Measurements from ENCODE around the gene OLFML1. TPM values are rescaled to one million over a fixed set of nuclear protein-coding genes. Genes with fewer than 3 reads are reported as not detected.
"Not testable (repeated sequence)": the region's sequence is repeated elsewhere in the genome, so short reads cannot be mapped to it uniquely, and the experiment has no call there.

OLFML1 gene
- total RNA-seq, 1 donor from 2014 or later: 12.9 TPM

DNA sequence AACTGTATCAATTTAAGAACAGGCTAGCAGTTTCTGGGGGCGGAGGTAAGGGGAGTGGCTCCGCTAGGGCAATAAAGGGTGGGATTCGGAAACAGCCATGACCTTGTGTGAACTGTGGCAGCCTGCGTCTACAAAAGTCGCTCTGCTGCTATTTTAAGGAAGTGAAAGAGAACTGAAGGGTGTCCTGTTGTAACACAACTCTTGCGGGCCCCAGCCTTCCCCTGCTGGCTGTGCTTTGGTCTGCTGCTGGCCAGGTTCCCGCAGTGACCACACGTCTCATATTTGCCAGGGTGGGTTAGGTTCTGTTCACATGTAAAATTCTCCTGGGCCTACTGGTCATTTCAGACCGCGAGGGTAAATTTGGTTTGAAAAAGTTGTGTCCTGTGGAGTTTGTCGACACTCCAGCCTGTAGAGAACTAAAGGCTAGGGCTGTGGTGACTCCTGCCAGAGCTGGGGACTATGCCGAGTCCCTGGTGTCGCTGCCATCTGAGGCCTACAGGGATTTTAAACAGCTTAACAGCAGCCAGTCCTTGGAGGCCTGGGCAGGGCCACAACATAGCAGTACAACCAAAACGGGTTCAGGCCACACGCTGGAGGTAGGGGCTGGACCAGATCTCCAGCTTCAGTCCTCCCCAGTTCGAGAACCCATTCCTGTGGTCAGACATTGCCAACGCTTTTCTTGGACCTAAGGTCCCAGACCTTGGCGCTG is 27.4 kb downstream of the OLFML1 start:
- DNase-seq (ENCODE audit: low spot score): peak; percentile 66

- peak; percentile 84 for DNase-seq (ENCODE audit: low spot score)
Measured at GRCh38 chr11:7513234-7514098, 28.2 kb downstream of the OLFML1 start, which contains the start of gene PPFIBP2. TSS of gene PPFIBP2 (plus strand) at chr11:7513999. CDS start at chr11:7549476, 35,477 bp downstream.

- no peak for DNase-seq (ENCODE audit: low spot score)
Measured at GRCh38 chr11:7514099-7514591, 28.8 kb downstream of the OLFML1 start.

GRCh38 chr11:7515447-7515886 is 30.2 kb downstream of the OLFML1 start:
- DNase-seq (ENCODE audit: low spot score): no peak

DNA sequence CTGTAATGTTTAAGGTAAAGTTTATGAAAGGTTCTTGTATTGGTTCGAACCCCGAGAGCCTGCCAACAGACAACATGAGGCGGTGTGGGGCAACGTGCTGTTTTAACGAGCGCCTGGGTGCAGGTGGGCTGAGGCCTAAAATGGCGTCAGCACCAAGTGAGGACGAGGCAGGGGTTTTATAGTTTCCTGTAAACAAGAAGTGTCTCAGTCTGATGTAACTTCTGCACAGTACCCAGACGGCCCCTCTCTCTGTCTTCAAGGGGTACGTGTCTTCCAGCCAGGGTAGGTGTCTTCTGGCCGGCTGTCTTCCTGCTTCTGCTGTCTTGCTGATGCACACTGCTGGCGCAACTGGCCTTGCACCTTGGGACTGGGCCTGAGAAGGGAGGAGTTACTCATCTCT is 31.2 kb downstream of the OLFML1 start:
- no peak for DNase-seq (ENCODE audit: low spot score)

- not testable (repeated sequence) for DNase-seq (ENCODE audit: low spot score)
Measured at GRCh38 chr11:7517743-7518142, 32.4 kb downstream of the OLFML1 start.

DNA sequence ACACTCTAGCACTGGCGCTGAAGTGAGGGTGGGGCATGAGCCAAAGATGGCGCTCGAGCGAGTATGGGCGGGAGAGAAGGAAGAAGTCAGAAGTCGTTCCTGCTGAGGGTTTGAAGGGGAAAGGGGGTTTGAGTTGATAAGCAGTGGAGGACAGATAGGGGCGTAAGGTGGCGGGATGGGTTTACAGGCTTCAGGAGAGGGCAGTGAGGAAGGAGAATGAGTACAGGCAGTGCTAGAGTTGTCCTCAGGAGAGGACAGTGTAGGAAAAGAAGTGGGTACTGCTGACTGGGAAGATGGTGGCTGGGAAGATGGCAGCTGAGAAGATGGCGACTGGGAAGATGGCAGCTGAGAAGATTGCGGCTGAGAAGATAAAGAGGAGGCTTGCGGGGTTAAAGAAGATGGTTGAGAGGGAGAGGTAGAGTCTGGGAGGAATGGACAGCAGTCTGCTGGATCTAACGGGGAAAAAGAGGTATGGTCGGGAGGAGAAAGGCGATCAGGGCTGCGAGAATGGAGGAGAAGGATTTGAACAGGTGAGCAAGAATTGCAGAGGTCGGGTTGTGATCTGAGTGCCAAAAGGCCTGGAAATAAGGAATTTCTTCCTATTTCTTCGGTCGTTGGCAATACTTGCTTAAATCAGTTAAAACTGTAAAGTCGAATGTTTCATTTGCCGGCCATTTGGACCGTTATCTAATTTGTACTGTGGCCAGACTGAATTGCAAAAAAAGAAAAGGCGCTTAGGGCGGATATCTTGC is 33.7 kb downstream of the OLFML1 start:
- DNase-seq (ENCODE audit: low spot score): no peak

GRCh38 chr11:7520011-7520942 is 35.0 kb downstream of the OLFML1 start:
- DNase-seq (ENCODE audit: low spot score): no peak

GRCh38 chr11:7520981-7521487 is 35.7 kb downstream of the OLFML1 start:
- no peak for DNase-seq (ENCODE audit: low spot score)

DNA sequence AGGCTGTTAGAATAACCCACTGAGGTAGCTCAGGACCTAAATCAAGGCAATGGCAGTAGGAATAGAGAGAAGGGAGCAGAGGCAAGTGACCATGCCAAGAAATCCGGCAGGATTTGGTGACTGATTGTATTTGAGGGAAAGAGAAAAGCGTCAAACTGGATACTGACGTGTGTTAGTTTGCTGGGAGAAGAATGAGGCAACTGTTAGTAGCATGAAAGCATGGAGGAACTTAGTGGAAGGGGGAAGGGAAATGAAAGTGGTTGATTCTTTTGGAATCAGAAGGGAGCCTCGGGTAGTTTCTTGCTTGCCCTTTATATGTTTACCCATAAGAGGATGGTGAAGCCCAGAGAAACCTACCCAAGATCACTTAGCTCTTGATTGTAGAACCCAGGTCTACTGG is 36.8 kb downstream of the OLFML1 start:
- no peak for DNase-seq (ENCODE audit: low spot score)

DNA sequence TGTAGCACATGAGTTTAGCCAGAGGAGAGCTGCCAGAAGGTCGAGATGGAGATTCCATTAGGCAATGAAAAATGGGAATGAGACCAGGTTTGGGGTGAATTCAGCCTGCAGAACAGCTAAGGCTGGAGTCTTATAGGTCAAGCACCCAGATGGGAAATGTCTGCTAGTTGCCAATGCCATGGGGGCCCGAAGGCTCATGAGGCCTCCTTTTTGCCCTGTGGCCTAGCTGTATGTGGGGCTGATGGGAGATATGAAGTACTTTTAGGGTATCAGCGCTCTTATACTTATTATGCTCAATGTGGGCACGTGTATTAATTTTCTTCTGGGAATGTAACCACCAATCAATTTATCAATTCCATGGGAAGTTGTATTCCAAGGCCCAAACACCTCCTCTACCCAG is 37.2 kb downstream of the OLFML1 start:
- DNase-seq (ENCODE audit: low spot score): no peak

DNA sequence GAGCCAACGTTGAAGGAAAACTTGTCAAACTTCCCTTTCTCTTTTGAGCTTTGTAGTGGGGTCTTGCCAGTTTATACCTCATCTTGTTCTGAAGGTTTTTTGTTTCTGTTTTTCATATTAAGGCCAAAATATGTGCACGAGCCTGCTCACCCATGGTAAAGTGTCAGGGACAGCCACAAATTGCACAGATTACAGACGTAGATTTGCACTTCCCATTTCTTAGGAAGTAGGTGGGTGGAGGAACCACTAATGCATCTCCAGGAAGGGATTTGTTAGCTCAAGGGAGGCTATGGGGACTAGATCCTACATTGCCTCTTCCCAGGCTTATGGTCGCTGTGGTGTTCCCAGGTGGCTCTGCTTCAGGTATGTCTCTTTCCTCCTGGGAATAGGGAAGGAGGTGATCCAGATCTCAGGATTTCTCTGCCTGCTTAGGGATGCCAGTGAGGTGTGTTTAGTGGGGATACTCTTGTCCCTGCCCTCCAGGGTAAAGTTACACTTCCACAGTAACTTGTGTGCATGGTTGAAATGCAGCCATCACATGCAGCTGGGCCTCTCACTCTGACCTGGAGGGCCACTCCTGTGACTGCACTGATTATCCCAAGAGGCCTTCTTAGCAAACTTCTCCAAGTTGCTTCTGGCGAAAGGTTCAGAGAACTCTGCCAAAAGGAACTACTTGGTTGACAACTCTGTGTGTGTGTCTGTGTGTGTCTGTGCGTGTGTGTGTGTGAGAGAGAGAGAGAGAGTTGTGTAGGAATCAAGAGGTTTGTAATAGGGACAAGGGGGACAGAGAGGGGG is 38.3 kb downstream of the OLFML1 start:
- no peak for DNase-seq (ENCODE audit: low spot score)

- DNase-seq (ENCODE audit: low spot score): no peak
Measured at GRCh38 chr11:7524462-7525235, 39.3 kb downstream of the OLFML1 start.

GRCh38 chr11:7525424-7525823 is 40.1 kb downstream of the OLFML1 start:
- peak; percentile 36 for DNase-seq (ENCODE audit: low spot score)

GRCh38 chr11:7527029-7527428 is 41.7 kb downstream of the OLFML1 start:
- no peak for DNase-seq (ENCODE audit: low spot score)

GRCh38 chr11:7528514-7529049 is 43.3 kb downstream of the OLFML1 start:
- DNase-seq (ENCODE audit: low spot score): no peak

- DNase-seq (ENCODE audit: low spot score): no peak
Measured at GRCh38 chr11:7530013-7530640, 44.8 kb downstream of the OLFML1 start.

GRCh38 chr11:7531011-7531410 is 45.7 kb downstream of the OLFML1 start:
- DNase-seq (ENCODE audit: low spot score): no peak
